ENCODE measurements around the gene TAOK3.

TAOK3 gene

GRCh38 chr12:118189741-118190191 is 182.9 kb downstream of the TAOK3 start:
- DNase-seq = no peak

- no peak for DNase-seq
Observed at GRCh38 chr12:118188690-118189371, 183.9 kb downstream of the TAOK3 start.

- DNase-seq = no peak
Observed at GRCh38 chr12:118187751-118188435, 184.8 kb downstream of the TAOK3 start.

- DNase-seq = no peak
Observed at GRCh38 chr12:118185602-118186397, 186.9 kb downstream of the TAOK3 start.

GRCh38 chr12:118183711-118184110 is 189.0 kb downstream of the TAOK3 start:
- no peak for DNase-seq

- DNase-seq = no peak
Observed at GRCh38 chr12:118183155-118183554, 189.6 kb downstream of the TAOK3 start.

GRCh38 chr12:118175823-118176447 is 196.8 kb downstream of the TAOK3 start:
- DNase-seq = no peak

- DNase-seq = peak in 1 of 5 experiments; percentile 72
Observed at GRCh38 chr12:118166946-118167345, 205.8 kb downstream of the TAOK3 start.

GRCh38 chr12:118164798-118165486 is 207.8 kb downstream of the TAOK3 start:
- no peak for DNase-seq

- no peak for DNase-seq
Observed at GRCh38 chr12:118160536-118160935, 212.2 kb downstream of the TAOK3 start.

- DNase-seq = no peak
Observed at GRCh38 chr12:118151755-118152154, 221.0 kb downstream of the TAOK3 start.

- no peak for DNase-seq
Observed at GRCh38 chr12:118150625-118151024, 222.1 kb downstream of the TAOK3 start.

- DNase-seq = no peak
Observed at GRCh38 chr12:118148287-118148686, 224.4 kb downstream of the TAOK3 start.

- DNase-seq = no peak
Observed at GRCh38 chr12:118145798-118146156, 226.9 kb downstream of the TAOK3 start.

- no peak for DNase-seq
Observed at GRCh38 chr12:118145113-118145797, 227.5 kb downstream of the TAOK3 start.

- DNase-seq = no peak
Observed at GRCh38 chr12:118144499-118144898, 228.2 kb downstream of the TAOK3 start.

- no peak for DNase-seq
Observed at GRCh38 chr12:118140825-118141224, 231.9 kb downstream of the TAOK3 start.

- no peak for DNase-seq
Observed at GRCh38 chr12:118137148-118137678, 235.5 kb downstream of the TAOK3 start.

- DNase-seq = peak in 4 of 5 experiments; percentile 5 to 42 (median 20)
Observed at GRCh38 chr12:118136559-118137003, 236.1 kb downstream of the TAOK3 start.

GRCh38 chr12:118135788-118136558 is 236.7 kb downstream of the TAOK3 start, which contains the start of gene PEBP1:
TSS of gene PEBP1 (plus strand) at chr12:118136124. CDS start at chr12:118136210, 86 bp downstream.
- DNase-seq = peak; percentile 83 to 95 (median 88)
